IMR-90 (cell line): ENCODE data around the gene ATP8B3.

ENCODE experiments used
- BHLHE40 ChIP-seq: fragments of 150-350 bp; IDR thresholded peaks from 2 replicates; pipeline ENCODE4 v1.6.1; 2016; ENCODE audit warnings: mild to moderate bottlenecking, low read depth, low read length
- CEBPB ChIP-seq: IDR thresholded peaks from 2 replicates; pipeline ENCODE4 v1.6.1; 2012; ENCODE audit warnings: low read depth, low read length, improper control_type of control experiment
- CHD1 ChIP-seq: IDR thresholded peaks from 2 replicates; pipeline ENCODE4 v1.6.1; 2012; ENCODE audit warnings: low read depth, low read length, improper control_type of control experiment
- CTCF ChIP-seq: conservative IDR thresholded peaks from 2 replicates; pipeline ENCODE4 v1.5.1; 2012; ENCODE audit warnings: mild to moderate bottlenecking, low read depth, low read length, improper control_type of control experiment
- ELK1 ChIP-seq: fragments of 150-350 bp; IDR thresholded peaks from 2 replicates; pipeline ENCODE4 v1.6.1; 2016; ENCODE audit warnings: low read depth, mild to moderate bottlenecking, low read length, moderate library complexity, borderline replicate concordance
- FOS ChIP-seq: fragments of 150-350 bp; IDR thresholded peaks from 2 replicates; pipeline ENCODE4 v1.6.1; 2016; ENCODE audit warnings: low read depth, low read length
- MAZ ChIP-seq: IDR thresholded peaks from 2 replicates; pipeline ENCODE4 v1.6.1; 2012; ENCODE audit warnings: low read depth, mild to moderate bottlenecking, low read length, improper control_type of control experiment, moderate library complexity, borderline replicate concordance
- MXI1 ChIP-seq: IDR thresholded peaks from 2 replicates; pipeline ENCODE4 v1.6.1; 2012; ENCODE audit warnings: low read depth, mild to moderate bottlenecking, low read length, moderate library complexity, borderline replicate concordance
- NFE2L2 ChIP-seq: fragments of 150-350 bp; IDR thresholded peaks from 2 replicates; pipeline ENCODE4 v1.6.1; 2016; ENCODE audit warnings: low read depth, mild to moderate bottlenecking, low read length
- POLR2A ChIP-seq: IDR thresholded peaks from 2 replicates; pipeline ENCODE4 v1.6.1; 2012; ENCODE audit warnings: mild to moderate bottlenecking, low read depth, low read length
- RFX5 ChIP-seq: IDR thresholded peaks from 2 replicates; pipeline ENCODE4 v1.8.0; 2012; ENCODE audit warnings: low read depth, mild to moderate bottlenecking, low read length, moderate library complexity
- USF2 ChIP-seq: fragments of 150-350 bp; IDR thresholded peaks from 2 replicates; pipeline ENCODE4 v1.6.1; 2017; ENCODE audit warnings: mild to moderate bottlenecking, antibody characterized with exemption, low read length, low read depth

- TF ChIP-seq CTCF (peak; percentile 83), FOS (no peak), USF2 (no peak), NFE2L2 (no peak), POLR2A (no peak), MXI1 (no peak), CEBPB (no peak), RFX5 (no peak), BHLHE40 (no peak), ELK1 (no peak), MAZ (no peak), CHD1 (no peak)
These were observed 14.0 kb upstream of the ATP8B3 start for GRCh38 chr19:1825909-1826556.
